GM18951 (cell line): ENCODE data around the gene SAMD7.

ENCODE experiments used
- POLR2A ChIP-seq: IDR thresholded peaks from 4 replicates; pipeline ENCODE4 v1.6.1; 2011; ENCODE audit warnings: mild to moderate bottlenecking; ENCODE audit not compliant: insufficient read length, insufficient read depth; ENCODE audit errors: extremely low read depth
- in situ Hi-C: fragments of 300-500 bp; cut with MboI; formaldehyde crosslinking; loops from one replicate; pipeline ENCODE4 v1.12.0; 2022; ENCODE audit warnings: low sequenced_read_pairs, mixed read lengths, inconsistent platforms; ENCODE audit not compliant: unreplicated experiment

SAMD7 gene, protein sequence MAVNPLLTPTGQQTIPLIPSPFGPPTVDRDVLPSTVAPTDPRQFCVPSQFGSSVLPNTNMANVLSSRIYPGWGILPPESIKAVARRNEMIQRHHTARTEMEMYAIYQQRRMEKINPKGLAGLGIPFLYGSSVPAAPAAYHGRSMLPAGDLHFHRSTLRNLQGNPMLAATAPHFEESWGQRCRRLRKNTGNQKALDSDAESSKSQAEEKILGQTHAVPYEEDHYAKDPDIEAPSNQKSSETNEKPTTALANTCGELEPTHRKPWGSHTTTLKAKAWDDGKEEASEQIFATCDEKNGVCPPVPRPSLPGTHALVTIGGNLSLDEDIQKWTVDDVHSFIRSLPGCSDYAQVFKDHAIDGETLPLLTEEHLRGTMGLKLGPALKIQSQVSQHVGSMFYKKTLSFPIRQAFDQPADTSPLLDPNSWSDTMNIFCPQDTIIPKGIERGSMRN

DNA sequence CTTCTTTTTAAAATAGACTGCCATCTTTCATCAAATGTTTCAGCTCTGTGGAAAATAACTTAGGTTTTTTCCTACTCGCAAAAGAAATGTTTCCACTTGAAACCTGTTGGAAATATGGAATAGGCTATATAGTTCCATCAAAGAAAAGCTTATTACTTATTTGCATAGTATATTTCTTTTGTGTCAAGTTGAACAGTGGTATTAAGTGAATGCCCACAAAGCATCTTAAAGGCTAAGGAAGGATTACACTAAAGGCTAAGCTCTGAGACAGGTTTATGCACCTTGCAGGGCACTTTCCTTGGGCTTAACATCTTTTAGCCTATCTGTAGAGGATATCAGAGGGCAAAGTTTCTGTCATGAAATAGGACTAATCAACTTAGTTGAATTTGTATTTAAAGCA lies at the start of gene SAMD7:
Gene SAMD7, plus strand, starts transcription at position 301 of the 400 bp plus-strand sequence. CDS start 7,927 bp downstream, outside the sequence.
- TF ChIP-seq POLR2A, result no peak
- in situ Hi-C loops, result no loop called here

DNA sequence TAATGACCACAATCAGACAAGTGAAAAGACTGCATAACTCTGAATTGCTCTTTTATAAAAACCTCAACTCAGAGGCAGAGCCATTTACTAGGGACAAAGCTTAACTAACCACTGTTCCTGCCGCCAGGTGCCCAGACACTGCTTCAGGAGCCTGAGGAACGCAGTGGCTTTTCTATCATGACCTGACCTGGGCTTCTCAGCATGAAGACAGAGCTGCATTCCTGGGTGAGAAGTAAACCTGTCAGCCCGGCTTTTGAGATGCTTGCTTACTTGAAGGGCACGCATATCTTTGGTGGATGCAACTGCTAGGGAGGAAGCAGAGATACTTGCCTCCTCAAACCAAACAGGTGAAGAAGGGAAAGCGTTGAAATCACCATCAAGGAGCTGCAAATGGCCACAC lies 49.5 kb upstream of the SAMD7 start:
- in situ Hi-C loops, result loop anchor here (25.0 kb wide), 1 partner anchor 175 kb away; the partner anchor contains the start of gene GPR160
- TF ChIP-seq POLR2A, result no peak

DNA sequence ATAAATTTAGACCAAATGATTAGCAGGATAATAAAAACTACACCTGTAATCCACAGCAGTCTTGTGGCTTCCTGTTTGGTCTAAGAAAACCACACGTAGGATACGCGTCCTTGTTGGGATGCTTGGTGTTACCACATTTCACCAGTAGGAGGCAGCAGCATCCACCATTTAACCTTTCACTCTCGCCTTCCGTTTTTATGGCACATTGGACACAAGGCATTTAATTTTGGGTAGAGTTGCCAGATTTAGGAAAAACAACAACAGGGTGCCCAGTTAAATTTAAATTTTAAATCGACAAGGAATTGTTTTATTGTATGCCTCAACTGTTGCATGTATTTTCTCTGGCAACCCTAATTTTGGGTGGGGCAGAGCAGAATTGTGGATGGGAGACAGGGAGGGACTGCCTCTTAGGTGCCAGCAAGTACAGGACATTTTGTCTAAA lies 47.9 kb upstream of the SAMD7 start:
- no peak for TF ChIP-seq POLR2A
- in situ Hi-C loops, result loop anchor here (25.0 kb wide), 1 partner anchor 174 kb away; the partner anchor contains the start of gene GPR160

DNA sequence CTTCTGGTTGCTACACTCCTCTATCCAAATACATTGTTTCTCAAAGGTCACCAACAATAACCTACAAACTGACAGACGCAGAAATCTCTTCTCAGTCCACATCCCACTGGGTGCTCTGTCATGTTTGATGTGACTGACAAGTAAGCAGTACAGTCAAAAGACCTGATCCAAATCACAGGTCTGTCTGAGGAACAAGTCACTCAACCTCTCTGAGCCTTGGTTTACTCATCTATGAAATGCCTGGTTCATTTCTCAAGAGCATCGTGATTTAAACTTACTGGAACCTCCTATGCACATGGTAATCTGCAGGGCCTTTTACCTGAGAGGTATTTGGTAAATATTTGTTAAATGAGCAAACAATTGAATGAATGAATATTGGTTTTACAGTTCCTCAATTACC lies 47.1 kb upstream of the SAMD7 start:
- no peak for TF ChIP-seq POLR2A
- in situ Hi-C loops, result loop anchor here (25.0 kb wide), 1 partner anchor 173 kb away; the partner anchor contains the start of gene GPR160

DNA sequence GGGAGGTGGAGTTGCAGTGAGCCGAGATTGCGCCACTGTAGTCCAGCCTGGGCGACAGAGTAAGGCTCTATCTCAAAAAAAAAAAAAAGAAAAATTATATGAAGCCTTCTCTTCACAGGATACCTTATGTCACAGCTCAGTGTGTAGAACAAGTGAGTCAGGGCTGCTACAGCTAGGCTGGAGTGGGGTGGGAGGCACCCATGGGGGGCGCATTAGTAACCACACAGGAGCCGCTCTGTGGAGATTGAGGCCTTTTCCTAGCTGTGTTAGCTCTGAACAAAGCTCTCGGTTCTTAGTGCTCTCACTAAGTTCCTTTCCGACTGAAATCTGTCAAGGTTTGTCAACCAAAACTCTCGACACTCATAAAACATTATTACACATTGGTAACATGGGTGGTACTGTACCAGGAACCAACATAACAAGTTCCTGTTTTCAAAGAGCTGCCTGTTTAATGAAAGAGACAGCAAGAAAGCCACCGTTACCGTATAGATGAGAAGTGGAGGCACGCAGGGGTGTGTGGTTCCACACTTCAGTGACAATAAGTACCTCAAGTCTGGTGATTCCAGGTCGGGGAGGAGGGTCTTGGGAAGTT lies 46.1 kb upstream of the SAMD7 start:
- no peak for TF ChIP-seq POLR2A
- in situ Hi-C loops, result loop anchor here (25.0 kb wide), 1 partner anchor 172 kb away; the partner anchor contains the start of gene GPR160

DNA sequence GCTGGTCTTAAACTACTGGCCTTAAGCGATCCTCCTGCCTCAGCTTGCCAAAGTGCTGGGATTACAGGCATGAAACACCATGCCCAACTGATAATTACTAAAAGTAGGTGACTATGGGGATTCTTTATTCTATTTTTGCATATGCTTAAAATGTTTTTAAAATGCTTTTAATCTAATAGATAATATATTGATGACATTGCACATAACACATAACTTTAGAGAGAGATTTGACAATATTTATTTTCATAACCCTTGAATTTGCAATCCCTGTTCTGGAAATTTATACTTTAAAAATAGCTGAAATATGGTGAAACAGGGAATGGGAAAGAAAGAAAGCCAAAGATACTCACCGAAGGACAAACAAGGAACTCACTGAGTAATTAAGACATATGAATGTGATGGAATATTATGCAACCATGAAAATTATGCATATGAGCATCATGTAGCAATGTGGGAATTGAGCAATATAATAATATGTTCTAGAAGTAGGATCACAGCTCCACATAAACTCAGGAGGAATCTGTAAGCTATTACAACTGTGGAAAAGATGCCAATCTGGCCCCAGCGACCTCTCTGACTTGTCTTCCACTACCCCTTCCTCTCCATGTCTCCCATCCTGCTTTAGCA lies 43.7 kb upstream of the SAMD7 start:
- TF ChIP-seq POLR2A, result no peak
- in situ Hi-C loops, result loop anchor here (25.0 kb wide), 1 partner anchor 170 kb away; the partner anchor contains the start of gene GPR160

DNA sequence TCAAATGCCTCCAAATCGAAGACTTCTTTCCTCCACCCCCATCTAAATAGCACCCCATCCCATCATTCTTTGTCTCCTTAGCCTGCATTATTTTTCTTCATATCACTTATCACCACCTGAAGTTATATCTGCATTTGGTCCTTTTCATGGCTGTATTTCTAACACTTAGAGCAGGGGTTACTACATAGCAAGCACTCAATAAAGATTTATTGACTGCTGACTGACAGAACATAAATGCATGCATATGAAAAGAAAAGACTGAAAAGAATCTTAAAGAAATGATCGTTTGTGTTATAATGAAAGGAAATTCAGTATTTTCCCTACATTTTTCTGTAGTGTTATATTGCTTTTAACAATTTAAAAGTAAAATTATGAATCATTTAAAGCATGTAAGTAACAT lies 43.0 kb upstream of the SAMD7 start:
- in situ Hi-C loops, result loop anchor here (25.0 kb wide), 1 partner anchor 169 kb away; the partner anchor contains the start of gene GPR160
- no peak for TF ChIP-seq POLR2A

DNA sequence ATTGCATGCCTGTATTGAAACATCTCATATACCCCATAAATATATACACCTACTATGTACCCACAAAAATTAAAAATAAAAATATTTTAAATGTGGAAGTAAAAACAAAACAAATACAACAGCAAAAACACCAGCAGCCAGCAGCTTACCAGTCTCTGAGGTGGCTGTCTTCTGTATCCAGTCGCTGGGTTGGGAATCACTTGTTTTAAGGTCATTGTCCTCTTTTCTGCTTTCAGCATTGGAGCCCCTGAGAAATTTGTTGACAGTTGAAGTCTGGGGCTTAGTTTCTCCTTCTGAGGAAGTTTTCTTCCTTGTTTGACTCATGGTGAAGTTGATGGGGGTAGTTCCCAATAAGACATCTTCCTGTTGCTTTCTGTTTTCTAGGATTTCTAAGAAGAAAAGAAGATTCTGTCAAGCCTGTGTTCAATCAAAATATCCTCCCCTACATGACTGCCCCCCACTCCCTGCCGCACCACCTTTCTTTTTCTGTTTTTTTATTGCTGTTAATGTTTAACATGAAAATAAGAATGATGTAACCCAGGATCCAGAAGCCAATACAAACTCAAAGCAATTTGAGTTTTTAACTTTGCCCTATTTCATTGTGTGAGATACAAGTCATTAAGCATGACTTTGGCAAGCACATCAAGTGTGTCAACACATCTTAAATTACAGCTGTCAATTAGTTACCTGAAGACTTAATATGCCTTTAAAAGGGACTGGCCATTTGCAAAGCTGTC lies 41.7 kb upstream of the SAMD7 start, which contains the start of gene LRRC31:
Gene LRRC31, minus strand, starts transcription at position 452 of the 737 bp plus-strand sequence. Its CDS starts 128 bp downstream, at position 324.
- TF ChIP-seq POLR2A, result no peak
- in situ Hi-C loops, result loop anchor here (25.0 kb wide), 1 partner anchor 168 kb away; the partner anchor contains the start of gene GPR160

DNA sequence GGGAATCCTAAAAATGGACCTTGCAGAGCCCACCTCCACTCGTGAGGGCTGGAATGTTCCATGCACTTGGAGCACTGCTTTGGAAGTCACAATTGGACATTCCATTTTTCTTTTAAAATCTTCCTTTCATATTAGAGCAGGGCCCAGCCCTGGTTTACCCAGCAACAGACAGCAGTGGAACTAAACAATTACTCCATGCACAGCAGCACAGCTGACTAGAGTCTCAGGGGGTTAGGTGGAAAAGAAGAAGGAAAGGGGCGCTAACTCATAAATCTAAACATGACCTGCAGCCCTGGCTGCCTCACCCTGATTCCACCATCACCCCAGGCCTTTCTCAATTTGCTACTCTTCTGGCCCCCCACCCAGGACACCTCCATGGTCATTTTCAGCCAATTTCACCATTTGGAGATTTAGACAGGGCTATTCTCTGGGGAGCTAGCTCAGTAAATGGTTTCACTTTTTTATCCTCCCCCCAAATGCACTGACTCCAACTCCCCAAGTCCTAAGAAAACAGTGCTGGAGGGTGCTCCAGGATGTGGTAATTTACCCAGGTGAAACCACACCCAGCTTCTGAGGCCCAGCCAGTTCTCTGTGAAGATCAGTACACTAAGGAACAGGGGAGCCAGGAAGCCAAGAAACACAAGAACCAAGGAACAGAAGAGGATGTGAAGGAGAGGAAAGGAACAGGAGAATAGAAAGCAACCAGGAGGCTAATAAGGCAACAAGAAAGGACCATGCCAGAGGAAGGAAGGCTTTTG lies 40.1 kb upstream of the SAMD7 start:
- in situ Hi-C loops, result loop anchor here (25.0 kb wide), 1 partner anchor 166 kb away; the partner anchor contains the start of gene GPR160
- no peak for TF ChIP-seq POLR2A

DNA sequence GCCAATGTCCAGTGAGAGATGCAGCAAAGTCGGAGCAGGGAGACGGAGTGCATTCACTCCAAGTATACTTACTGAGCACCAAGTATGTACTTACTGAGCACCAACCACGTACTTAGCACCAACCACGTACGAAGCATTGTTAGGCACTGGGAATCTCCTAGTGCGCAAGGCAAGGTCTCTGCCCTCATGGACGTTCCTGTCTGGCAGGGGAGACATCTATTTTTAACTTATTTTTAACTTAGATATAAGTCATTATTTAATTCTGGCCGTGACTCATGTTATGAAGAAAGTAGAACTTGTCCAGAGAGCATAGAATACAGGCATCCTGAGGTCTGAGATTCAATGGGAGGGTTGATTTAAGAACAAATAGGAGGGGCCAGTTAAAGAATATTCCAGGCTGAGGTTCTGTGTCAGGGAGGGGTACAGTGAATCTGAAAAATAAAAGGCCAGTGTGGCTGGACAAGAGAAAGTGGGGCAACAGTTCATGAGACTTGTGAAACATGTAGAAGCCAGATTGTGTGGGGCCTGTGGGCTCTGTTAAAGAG lies 32.3 kb upstream of the SAMD7 start:
- TF ChIP-seq POLR2A, result no peak
- in situ Hi-C loops, result no loop called here

DNA sequence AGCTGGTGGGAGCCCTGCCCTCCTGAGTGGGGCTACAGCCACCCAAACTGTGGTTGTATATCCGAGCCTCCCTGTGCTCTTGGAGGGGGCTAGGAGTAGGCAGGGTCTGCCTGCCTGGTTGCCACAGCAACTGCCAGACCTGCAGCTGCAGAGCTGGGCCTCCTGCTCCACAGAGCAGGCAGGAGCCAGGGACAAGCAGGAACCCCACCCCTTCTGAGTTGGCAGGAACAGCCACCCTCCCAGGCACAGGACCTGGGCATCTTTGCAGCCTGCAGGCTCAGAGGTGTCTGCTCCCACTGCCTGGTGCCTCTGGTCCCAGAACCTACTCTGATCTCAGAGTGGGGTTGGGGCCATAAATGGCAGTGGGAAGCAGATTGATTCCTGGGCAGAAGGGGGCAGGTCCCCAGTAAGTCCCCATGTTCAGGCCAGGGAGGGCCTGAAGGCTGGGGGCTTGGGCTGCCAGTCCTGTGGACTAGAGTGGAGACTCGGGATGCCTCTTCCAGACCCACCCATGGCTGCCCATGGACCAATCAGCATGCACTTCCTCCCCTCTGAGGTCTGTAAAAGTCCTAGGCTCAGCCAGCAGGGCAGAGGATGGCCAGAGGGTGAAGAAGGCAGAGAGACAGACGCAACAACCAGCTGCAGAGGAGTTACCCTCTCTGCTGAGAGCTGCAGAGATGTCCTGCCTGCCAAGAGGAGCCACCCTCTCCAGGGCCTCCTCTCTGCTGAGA lies 31.4 kb upstream of the SAMD7 start:
- TF ChIP-seq POLR2A, result no peak
- in situ Hi-C loops, result no loop called here
